Activated naive CD8-positive, alpha-beta T cell (primary cell): ENCODE results near the gene TBL3.

Source experiments
- H3K27ac Mint-ChIP-seq: one replicate; pipeline ENCODE4 v1.8.0; 2021; ENCODE audit warnings: mixed read lengths
- H3K27me3 Mint-ChIP-seq: one replicate; pipeline ENCODE4 v1.8.0; 2021; ENCODE audit warnings: mixed read lengths
- H3K36me3 Mint-ChIP-seq: one replicate; pipeline ENCODE4 v1.8.0; 2021; ENCODE audit warnings: mixed read lengths
- H3K4me1 Mint-ChIP-seq: one replicate; pipeline ENCODE4 v1.8.0; 2021; ENCODE audit warnings: low read depth, mixed read lengths
- H3K4me3 Mint-ChIP-seq: one replicate; pipeline ENCODE4 v1.8.0; 2021; ENCODE audit warnings: mild to moderate bottlenecking, mixed read lengths
- H3K9me3 Mint-ChIP-seq: one replicate; pipeline ENCODE4 v1.8.0; 2021; ENCODE audit warnings: low read depth, mixed read lengths

TBL3 gene

DNA sequence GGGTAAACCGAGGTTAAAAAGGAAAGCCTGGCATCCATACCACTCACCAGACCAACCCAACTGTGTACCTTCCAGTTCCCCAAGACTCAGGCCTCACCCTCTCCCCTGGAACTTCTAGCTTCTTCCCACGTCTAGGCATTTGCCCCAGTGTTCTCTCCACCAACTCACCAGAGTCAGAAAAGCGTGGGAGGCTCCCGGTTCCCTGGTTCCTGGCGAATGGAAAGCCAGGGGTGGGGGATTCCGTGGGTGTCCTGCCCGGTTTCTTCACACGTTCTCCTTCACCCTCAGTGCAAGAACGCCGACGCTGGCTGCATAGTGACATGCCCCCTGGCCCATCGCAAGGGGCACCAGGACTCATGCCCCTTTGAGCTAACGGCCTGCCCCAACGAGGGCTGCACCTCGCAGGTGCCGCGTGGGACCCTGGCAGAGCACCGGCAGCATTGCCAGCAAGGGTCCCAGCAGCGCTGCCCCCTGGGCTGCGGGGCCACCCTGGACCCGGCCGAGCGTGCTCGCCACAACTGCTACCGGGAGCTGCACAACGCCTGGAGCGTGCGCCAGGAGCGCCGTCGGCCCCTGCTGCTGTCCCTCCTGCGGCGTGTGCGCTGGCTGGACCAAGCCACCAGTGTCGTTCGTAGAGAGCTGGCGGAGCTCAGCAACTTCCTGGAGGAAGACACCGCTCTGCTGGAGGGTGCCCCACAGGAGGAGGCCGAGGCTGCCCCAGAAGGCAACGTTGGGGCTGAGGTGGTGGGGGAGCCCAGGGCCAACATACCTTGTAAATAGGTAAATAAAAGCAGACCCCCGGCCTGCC lies 3.5 kb upstream of the TBL3 start:
- Mint-ChIP-seq H3K4me1 (peaks cover 34% of the 10 kb centered on the region), H3K27ac (no peak overlapping the region), H3K36me3 (peaks cover 12% of the 10 kb centered on the region), H3K9me3 (no peaks in the 10 kb centered on the region), H3K27me3 (no peaks in the 10 kb centered on the region), H3K4me3 (no peak overlapping the region)

DNA sequence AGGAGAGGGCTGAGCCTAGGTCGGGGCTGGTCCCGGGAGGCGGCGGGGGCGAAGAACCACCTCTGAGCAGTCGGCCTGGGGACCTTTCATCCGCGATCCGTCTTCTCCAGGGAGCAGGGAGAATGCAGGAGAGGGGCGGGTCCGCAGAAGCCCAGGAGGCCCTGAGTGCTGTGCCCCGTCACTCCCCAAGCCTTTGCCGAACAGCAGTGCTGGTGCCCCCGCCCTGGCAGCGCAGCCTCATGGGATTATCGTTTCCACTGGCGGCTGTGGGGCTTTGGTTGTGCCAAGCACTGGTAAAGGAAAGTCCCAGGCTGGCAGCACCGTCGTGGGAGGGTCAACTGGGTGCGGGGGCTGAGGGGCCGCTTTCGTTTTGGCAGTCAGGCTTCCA lies 631 bp downstream of the TBL3 start:
- Mint-ChIP-seq H3K27ac (peak overlapping the region; percentile 94), H3K36me3 (peaks cover 7% of the 10 kb centered on the region), H3K27me3 (no peaks in the 10 kb centered on the region), H3K9me3 (no peaks in the 10 kb centered on the region), H3K4me1 (peaks cover 20% of the 10 kb centered on the region), H3K4me3 (peak overlapping the region; percentile 94)

DNA sequence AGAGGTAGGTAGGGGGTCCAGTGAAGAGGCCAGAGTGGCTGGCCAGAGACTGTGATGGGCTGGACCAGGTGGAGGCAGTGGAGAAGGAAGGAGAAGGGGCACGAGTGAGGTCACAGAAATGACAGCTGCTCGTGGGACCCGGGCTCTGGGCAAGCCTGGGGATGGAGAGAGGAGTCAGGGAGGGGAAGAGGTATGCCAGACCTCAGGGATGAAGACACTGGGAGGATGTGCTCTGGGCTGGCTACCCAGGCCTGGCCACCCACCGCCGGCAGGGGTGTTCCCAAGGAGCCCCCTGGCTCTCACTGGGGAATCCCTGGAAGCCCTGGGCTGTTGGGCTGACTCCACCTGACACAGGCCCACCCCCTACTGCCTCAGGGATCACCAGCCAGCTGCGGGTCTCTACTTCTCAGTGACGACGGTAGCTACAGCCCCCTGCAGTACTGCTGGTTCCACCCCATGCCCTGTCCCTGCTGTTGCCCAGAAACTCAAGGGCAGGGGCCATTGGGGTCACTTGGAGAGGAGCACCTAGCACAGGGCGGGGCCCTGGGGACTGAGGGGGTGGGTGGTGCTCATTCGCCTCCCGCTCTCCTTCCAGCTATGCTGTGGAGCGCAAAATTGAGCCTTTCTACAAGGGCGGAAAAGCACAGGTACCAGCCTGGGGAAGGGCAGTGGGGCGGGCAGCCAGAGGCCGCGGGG lies 1.8 kb downstream of the TBL3 start:
- H3K27ac Mint-ChIP-seq = no peak overlapping the region
- H3K4me1 Mint-ChIP-seq = peaks cover 20% of the 10 kb centered on the region
- H3K4me3 Mint-ChIP-seq = peak overlapping the region; percentile 94
- peaks cover 7% of the 10 kb centered on the region for H3K36me3 Mint-ChIP-seq
- H3K9me3 Mint-ChIP-seq = no peaks in the 10 kb centered on the region
- H3K27me3 Mint-ChIP-seq = no peaks in the 10 kb centered on the region

DNA sequence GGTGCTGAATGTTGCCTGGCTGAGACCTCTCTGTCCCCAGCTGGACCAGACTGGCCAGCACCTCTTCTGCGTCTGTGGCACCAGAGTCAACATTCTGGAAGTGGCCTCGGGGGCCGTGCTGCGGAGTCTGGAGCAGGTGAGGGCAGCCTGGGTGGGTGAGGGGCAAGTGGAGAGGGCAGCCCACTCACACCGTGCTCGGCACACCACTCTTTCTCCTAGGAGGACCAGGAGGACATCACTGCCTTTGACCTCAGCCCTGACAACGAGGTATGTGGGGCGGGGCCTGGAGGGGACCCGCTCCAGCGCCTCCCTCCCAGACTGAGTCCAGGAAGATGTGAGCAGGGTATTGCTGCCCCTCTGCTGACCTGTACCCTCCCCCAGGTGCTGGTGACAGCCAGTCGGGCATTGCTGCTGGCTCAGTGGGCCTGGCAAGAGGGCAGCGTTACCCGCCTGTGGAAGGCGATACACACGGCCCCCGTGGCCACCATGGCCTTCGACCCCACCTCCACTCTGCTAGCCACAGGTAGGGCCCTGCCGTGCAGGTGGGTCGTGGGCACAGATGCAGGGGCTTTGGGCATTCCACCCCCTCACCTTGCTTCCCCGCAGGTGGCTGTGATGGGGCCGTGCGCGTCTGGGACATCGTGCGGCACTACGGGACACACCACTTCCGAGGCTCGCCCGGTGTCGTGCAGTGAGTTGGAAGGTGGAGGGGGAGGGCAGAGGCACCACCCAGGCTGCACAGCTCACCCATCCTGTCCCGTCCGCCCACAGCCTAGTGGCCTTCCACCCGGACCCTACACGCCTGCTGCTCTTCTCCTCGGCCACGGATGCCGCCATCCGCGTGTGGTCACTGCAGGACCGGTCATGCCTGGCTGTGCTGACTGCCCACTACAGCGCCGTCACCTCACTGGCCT lies 2.6 kb downstream of the TBL3 start:
- Mint-ChIP-seq H3K36me3 (peaks cover 7% of the 10 kb centered on the region), H3K4me1 (peaks cover 20% of the 10 kb centered on the region), H3K27ac (no peak overlapping the region), H3K4me3 (no peak overlapping the region), H3K27me3 (no peaks in the 10 kb centered on the region), H3K9me3 (no peaks in the 10 kb centered on the region)

DNA sequence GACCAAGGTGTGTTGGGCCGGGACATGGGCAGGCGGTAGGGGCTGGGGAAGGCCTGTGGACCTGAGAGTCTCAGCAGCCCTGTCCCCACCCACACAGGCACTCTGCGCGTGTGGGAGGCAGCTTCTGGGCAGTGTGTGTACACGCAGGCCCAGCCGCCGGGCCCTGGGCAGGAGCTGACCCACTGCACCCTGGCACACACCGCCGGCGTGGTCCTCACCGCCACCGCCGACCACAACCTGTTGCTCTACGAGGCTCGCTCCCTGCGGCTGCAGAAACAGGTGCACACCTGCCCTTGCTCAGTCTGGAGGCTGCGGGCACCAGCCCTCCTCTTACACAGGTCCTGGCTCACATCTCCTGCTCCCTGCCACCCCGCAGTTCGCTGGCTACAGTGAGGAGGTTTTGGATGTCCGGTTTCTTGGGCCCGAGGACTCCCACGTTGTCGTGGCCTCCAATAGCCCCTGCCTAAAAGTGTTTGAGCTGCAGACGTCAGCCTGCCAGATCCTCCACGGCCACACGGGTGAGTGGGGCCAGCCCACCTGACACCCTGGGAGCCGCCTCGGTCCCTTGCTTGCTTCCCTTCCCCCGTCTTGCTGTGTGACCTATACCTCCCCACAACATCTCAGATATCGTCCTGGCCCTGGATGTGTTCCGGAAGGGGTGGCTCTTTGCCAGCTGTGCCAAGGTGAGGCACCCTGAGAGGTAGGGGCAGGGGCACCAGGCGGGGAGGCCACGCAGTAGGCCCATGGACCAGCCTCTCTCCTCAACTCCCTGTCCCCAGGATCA lies 3.8 kb downstream of the TBL3 start:
- Mint-ChIP-seq H3K4me3 (no peak overlapping the region), H3K27me3 (no peaks in the 10 kb centered on the region), H3K36me3 (peaks cover 7% of the 10 kb centered on the region), H3K27ac (no peak overlapping the region), H3K4me1 (peaks cover 20% of the 10 kb centered on the region), H3K9me3 (no peaks in the 10 kb centered on the region)

DNA sequence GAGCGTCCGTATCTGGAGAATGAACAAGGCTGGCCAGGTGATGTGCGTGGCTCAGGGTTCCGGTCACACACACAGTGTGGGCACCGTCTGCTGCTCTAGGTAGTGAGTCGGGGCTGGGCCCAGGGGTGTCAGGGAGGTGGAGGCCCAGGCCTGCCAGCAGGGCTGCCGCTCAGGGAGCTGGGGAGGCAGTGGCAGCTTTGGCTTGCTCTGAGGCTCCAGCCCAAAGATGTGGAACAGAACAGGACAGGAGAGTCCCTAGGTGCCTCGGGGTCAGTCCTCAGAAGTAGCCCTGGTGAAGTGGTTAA lies 4.3 kb downstream of the TBL3 start:
- no peaks in the 10 kb centered on the region for H3K27me3 Mint-ChIP-seq
- peaks cover 17% of the 10 kb centered on the region for H3K4me1 Mint-ChIP-seq
- peaks cover 7% of the 10 kb centered on the region for H3K36me3 Mint-ChIP-seq
- H3K4me3 Mint-ChIP-seq = no peak overlapping the region
- no peak overlapping the region for H3K27ac Mint-ChIP-seq
- H3K9me3 Mint-ChIP-seq = no peaks in the 10 kb centered on the region

- Mint-ChIP-seq H3K9me3 (no peaks in the 10 kb centered on the region), H3K4me1 (peaks cover 10% of the 10 kb centered on the region), H3K36me3 (peaks cover 7% of the 10 kb centered on the region), H3K4me3 (no peak overlapping the region), H3K27ac (no peak overlapping the region), H3K27me3 (no peaks in the 10 kb centered on the region)
These were observed 5.4 kb downstream of the TBL3 start for GRCh38 chr16:1976951-1977874.

GRCh38 chr16:1977875-1978268 lies 6.0 kb downstream of the TBL3 start:
- Mint-ChIP-seq H3K36me3 (peaks cover 4% of the 10 kb centered on the region), H3K4me1 (peaks cover 10% of the 10 kb centered on the region), H3K27me3 (no peaks in the 10 kb centered on the region), H3K27ac (no peak overlapping the region), H3K9me3 (no peaks in the 10 kb centered on the region), H3K4me3 (no peak overlapping the region)

DNA sequence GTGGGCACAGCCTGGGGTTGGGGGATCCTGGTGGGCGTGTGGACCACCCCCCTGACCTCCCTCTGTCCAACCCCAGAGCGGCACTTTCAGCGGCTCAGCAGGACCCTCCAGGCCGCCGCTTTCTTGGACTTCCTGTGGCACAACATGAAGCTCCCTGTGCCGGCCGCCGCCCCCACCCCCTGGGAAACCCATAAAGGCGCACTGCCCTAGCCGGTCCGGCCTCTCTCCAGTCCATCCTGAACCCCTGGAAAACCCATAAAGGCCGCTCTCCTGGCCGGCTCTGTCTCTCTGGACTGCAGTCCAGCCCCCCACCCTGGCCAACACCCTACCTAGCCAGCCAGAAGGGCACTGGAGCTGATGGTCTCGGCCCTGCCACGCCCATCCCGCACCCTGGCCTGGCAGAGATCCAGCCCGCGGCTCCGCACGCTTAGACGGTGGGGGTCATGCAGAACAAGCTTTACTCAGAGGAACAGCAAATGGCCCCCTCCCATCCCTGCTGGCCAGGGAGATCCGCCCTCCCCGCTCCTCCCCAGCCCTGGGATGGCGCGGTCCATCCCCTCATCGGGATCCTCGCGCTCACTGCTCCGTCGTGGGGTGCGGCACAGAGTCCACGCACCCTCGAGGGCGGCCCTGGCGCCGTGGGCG lies 6.7 kb downstream of the TBL3 start:
- Mint-ChIP-seq H3K27me3 (no peaks in the 10 kb centered on the region), H3K4me3 (no peak overlapping the region), H3K9me3 (no peaks in the 10 kb centered on the region), H3K27ac (no peak overlapping the region), H3K4me1 (peaks cover 9% of the 10 kb centered on the region), H3K36me3 (peaks cover 4% of the 10 kb centered on the region)

GRCh38 chr16:1979271-1980029 lies 7.6 kb downstream of the TBL3 start:
- Mint-ChIP-seq H3K4me3 (no peak overlapping the region), H3K27ac (no peak overlapping the region), H3K27me3 (no peaks in the 10 kb centered on the region)

DNA sequence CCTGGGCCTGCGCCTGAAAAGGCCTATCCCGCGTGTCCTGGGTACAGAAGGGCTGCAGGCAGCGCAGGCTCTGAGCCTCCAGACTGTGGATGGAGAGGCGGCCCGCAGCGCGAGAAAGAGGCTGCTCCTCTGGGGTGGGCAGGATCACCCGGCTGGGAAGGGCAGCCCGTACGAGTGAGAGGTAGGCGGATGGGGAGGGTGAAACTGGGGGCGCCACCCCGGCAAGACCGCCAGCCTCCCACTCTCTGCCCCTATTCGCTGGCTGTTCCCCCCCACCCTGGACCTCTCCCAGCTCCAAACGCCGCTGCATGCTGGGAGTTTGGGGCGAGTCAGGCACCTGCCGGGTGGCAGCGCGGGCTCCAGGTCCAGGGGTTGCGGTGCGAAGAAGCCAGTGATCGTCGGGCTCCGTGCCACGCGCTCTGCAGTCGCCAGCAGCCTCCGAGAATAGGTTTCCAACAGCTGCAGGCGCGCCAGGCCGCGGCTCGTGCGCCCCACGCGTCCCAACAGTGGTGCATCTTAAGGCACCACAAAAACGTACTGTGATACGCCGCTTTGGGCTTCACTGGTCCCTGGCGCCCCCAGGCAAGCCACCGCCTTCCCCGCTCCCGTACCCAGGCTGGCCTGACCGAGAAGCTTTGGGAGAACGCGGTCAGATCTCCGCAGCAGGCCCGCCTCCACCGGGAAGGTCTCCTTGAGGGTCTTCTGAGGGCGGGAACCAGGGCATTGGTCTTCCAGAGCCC lies 8.3 kb downstream of the TBL3 start:
- no peak overlapping the region for H3K27ac Mint-ChIP-seq
- H3K4me3 Mint-ChIP-seq = no peak overlapping the region
- no peaks in the 10 kb centered on the region for H3K9me3 Mint-ChIP-seq
- H3K27me3 Mint-ChIP-seq = no peaks in the 10 kb centered on the region
- H3K36me3 Mint-ChIP-seq = peaks cover 4% of the 10 kb centered on the region
- peaks cover 12% of the 10 kb centered on the region for H3K4me1 Mint-ChIP-seq

More at GRCh38 chr16:1979271-1980029, 7.6 kb downstream of the TBL3 start:
- peaks cover 9% of the 10 kb centered on the region for H3K4me1 Mint-ChIP-seq
- peaks cover 4% of the 10 kb centered on the region for H3K36me3 Mint-ChIP-seq
- no peaks in the 10 kb centered on the region for H3K9me3 Mint-ChIP-seq

DNA sequence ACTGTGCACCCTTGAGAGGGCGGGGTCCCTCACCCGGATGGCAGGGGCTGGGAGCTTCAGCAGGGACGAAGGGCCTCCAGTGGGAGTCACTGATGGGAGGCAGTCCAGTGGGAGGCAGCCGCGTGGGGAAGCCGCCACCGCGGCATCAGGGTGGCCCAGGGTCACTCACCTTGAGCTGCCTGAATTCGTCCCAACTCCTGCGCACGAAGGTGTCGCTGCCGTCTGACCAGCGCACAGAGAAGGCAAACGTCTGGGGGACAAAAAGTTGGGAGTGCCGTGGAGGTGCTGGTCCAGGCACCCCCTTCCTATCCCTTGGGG lies 8.9 kb downstream of the TBL3 start:
- no peaks in the 10 kb centered on the region for H3K9me3 Mint-ChIP-seq
- H3K4me3 Mint-ChIP-seq = no peak overlapping the region
- no peaks in the 10 kb centered on the region for H3K27me3 Mint-ChIP-seq
- H3K36me3 Mint-ChIP-seq = peaks cover 4% of the 10 kb centered on the region
- peaks cover 12% of the 10 kb centered on the region for H3K4me1 Mint-ChIP-seq
- no peak overlapping the region for H3K27ac Mint-ChIP-seq
